Liver (tissue), 9 donors: Measurements from ENCODE around the gene RNF220. TPM values are rescaled to one million over a fixed set of nuclear protein-coding genes. Genes with fewer than 3 reads are reported as not detected.

Source experiments
- DNase-seq: peaks from one replicate; pipeline ENCODE4 v3.0.0-alpha.2; 2017; ENCODE audit warnings: low spot score
- H3K27ac ChIP-seq, 2 donors: one replicate each; pipeline ENCODE4 v1.7.0; 2013; ENCODE audit warnings: inconsistent platforms in 2 of 2, low read length in 2 of 2, control low read depth in 1 of 2, low read depth in 1 of 2, mild to moderate bottlenecking in 1 of 2
- H3K27me3 ChIP-seq, 4 donors: one replicate each; pipeline versions ENCODE4 v1.6.1 to v1.7.0; 2013; ENCODE audit warnings: low read length in 3 of 4, inconsistent platforms in 1 of 4, mild to moderate bottlenecking in 1 of 4, moderate library complexity in 1 of 4; ENCODE audit not compliant: control insufficient read depth in 4 of 4, insufficient read depth in 4 of 4
- H3K36me3 ChIP-seq, 4 donors: one replicate each; pipeline versions ENCODE4 v1.6.1 to v1.7.0; 2013; ENCODE audit warnings: low read length in 3 of 4, mild to moderate bottlenecking in 3 of 4, low read depth in 1 of 4, moderate library complexity in 1 of 4; ENCODE audit not compliant: control insufficient read depth in 4 of 4, insufficient read depth in 3 of 4
- H3K4me1 ChIP-seq, 4 donors: one replicate each; pipeline versions ENCODE4 v1.6.1 to v1.7.0; 2013; ENCODE audit warnings: low read length in 3 of 4, mild to moderate bottlenecking in 3 of 4, moderate library complexity in 1 of 4; ENCODE audit not compliant: control insufficient read depth in 4 of 4, insufficient read depth in 4 of 4
- H3K4me3 ChIP-seq, 3 donors: one replicate each; pipeline versions ENCODE4 v1.6.1 to v1.7.0; 2013; ENCODE audit warnings: low read length in 3 of 3, control low read depth in 1 of 3, low read depth in 1 of 3, mild to moderate bottlenecking in 1 of 3
- H3K9ac ChIP-seq, 2 donors: one replicate each; pipeline ENCODE4 v1.7.0; 2013; ENCODE audit warnings: low read length in 2 of 2, mild to moderate bottlenecking in 2 of 2, moderate library complexity in 2 of 2, control low read depth in 1 of 2, low read depth in 1 of 2
- H3K9me3 ChIP-seq, 4 donors: one replicate each; pipeline versions ENCODE4 v1.6.1 to v1.7.0; 2013; ENCODE audit warnings: low read length in 3 of 4; ENCODE audit not compliant: control insufficient read depth in 4 of 4
- ATF3 ChIP-seq: IDR thresholded peaks from 2 replicates; pipeline ENCODE4 v1.6.1; 2016; ENCODE audit warnings: antibody characterized with exemption
- CTCF ChIP-seq: fragments of 150-350 bp; IDR thresholded peaks from 2 replicates; pipeline ENCODE4 v1.5.1; 2017; ENCODE audit warnings: improper control_type of control experiment, low read depth, low read length; ENCODE audit not compliant: missing input control
- EGR1 ChIP-seq, 2 donors: IDR thresholded peaks; 2 replicates each; pipeline ENCODE4 v1.6.1; 2016 to 2018; ENCODE audit warnings: antibody characterized with exemption in 2 of 2, low read depth in 2 of 2
- FOXA2 ChIP-seq: IDR thresholded peaks from 2 replicates; pipeline ENCODE4 v1.6.1; 2016; ENCODE audit warnings: antibody characterized with exemption
- GABPA ChIP-seq, 2 donors: IDR thresholded peaks in 1 of 2; conservative IDR thresholded peaks in 1 of 2; 2 replicates each; pipeline ENCODE4 v1.6.1; 2016; ENCODE audit warnings: antibody characterized with exemption in 2 of 2, mild to moderate bottlenecking in 1 of 2, moderate library complexity in 1 of 2
- JUND ChIP-seq, 2 donors: IDR thresholded peaks; 2 replicates each; pipeline ENCODE4 v1.6.1; 2016; ENCODE audit warnings: antibody characterized with exemption in 2 of 2
- MAX ChIP-seq: IDR thresholded peaks from 2 replicates; pipeline ENCODE4 v1.6.1; 2016; ENCODE audit warnings: antibody characterized with exemption
- NR2F2 ChIP-seq: IDR thresholded peaks from 2 replicates; pipeline ENCODE4 v1.6.1; 2016; ENCODE audit warnings: antibody characterized with exemption
- RAD21 ChIP-seq, 2 donors: IDR thresholded peaks; 2 replicates each; pipeline ENCODE4 v1.6.1; 2016; ENCODE audit warnings: antibody characterized with exemption in 2 of 2, mild to moderate bottlenecking in 2 of 2
- REST ChIP-seq: IDR thresholded peaks from 2 replicates; pipeline ENCODE4 v1.6.1; 2016; ENCODE audit warnings: antibody characterized with exemption, mild to moderate bottlenecking
- RXRA ChIP-seq, 2 donors: IDR thresholded peaks; 2 replicates each; pipeline ENCODE4 v1.6.1; 2017 to 2018; ENCODE audit warnings: antibody characterized with exemption in 2 of 2, mild to moderate bottlenecking in 1 of 2
- SP1 ChIP-seq: IDR thresholded peaks from 2 replicates; pipeline ENCODE4 v1.6.1; 2018; ENCODE audit warnings: antibody characterized with exemption, mild to moderate bottlenecking
- TAF1 ChIP-seq: conservative IDR thresholded peaks from 2 replicates; pipeline ENCODE4 v1.6.1; 2016; ENCODE audit warnings: antibody characterized with exemption, mild to moderate bottlenecking
- YY1 ChIP-seq: IDR thresholded peaks from 2 replicates; pipeline ENCODE4 v1.6.1; 2016; ENCODE audit warnings: antibody characterized with exemption, mild to moderate bottlenecking
- WGBS: extraction: QIAGEN DNeasy Blood & Tissue Kit; methylation state at CpG from one replicate; pipeline ENCODE4 v1.1.7; 2013; 5-methylcytosine and 5-hydroxymethylcytosine counted together
- polyA plus RNA-seq, 2 donors: library from polyadenylated mRNA; stranded (reverse) in 1 of 2; unstranded in 1 of 2; fragments of 200-250 nt in 1 of 2; fragments of >200 nt in 1 of 2; fragmentation: Nextera tagmentation in 1 of 2; extraction: Ambion mirVana in 1 of 2; gene quantifications; one replicate each; pipeline versions ENCODE4 v1.2.1 to v1.2.3, GENCODE V29; 2013 to 2015
- total RNA-seq, 2 donors: library from RNA; depleted of rRNA; stranded (reverse); fragments of >200 nt; gene quantifications; one replicate each; pipeline ENCODE4 v1.2.3, GENCODE V29; 2014
- donor health status: healthy.
- donor health status: healthy.
- donor health status: healthy.
- donor health status: healthy.
- donor health status: healthy.

RNF220 gene
- total and polyA plus RNA-seq, 4 donors: 18.2 to 35.8 (median 26.1) TPM

GRCh38 chr1:44584167-44584566 is 179.1 kb downstream of the RNF220 start:
- H3K27me3 ChIP-seq: peaks cover 0 to 3% (median 1%) of the 10 kb centered on the region in 4 donors
- H3K9me3 ChIP-seq: no peaks in the 10 kb centered on the region
- H3K4me3 ChIP-seq: no peak overlapping the region
- TF ChIP-seq SP1 (no peak), ATF3 (no peak), GABPA (IDR thresholded peaks at IDR 0.05 in 1 of 2, conservative IDR thresholded peaks at IDR 0.05 in 1 of 2) (no peak), YY1 (no peak), FOXA2 (no peak), RAD21 (IDR thresholded peaks at IDR 0.05) (no peak), TAF1 (no peak), NR2F2 (no peak), JUND (IDR thresholded peaks at IDR 0.05) (no peak), REST (no peak)
- H3K27ac ChIP-seq: no peak overlapping the region
- no peaks in the 10 kb centered on the region for H3K4me1 ChIP-seq
- H3K36me3 ChIP-seq: no peaks in the 10 kb centered on the region
- no peak for DNase-seq
- WGBS: 67% methylated on average over 6 of the region's 6 CpGs
- H3K9ac ChIP-seq: no peak overlapping the region

- TF ChIP-seq RXRA (IDR thresholded peaks at IDR 0.05) (no peak), GABPA (IDR thresholded peaks at IDR 0.05 in 1 of 2, conservative IDR thresholded peaks at IDR 0.05 in 1 of 2) (no peak), REST (no peak), RAD21 (IDR thresholded peaks at IDR 0.05) (no peak), JUND (IDR thresholded peaks at IDR 0.05) (no peak), MAX (no peak), YY1 (no peak), EGR1 (IDR thresholded peaks at IDR 0.05; ENCODE audit: low read depth in 2 of 2) (no peak), ATF3 (no peak), TAF1 (no peak), FOXA2 (no peak), CTCF (no peak), NR2F2 (no peak), SP1 (no peak)
- no peak for DNase-seq
- Histone ChIP-seq H3K27me3 (peaks cover 0 to 3% (median 1%) of the 10 kb centered on the region in 4 donors), H3K36me3 (no peaks in the 10 kb centered on the region), H3K27ac (no peak overlapping the region), H3K9me3 (no peaks in the 10 kb centered on the region), H3K4me1 (no peaks in the 10 kb centered on the region), H3K9ac (no peak overlapping the region), H3K4me3 (no peak overlapping the region)
- 58% methylated on average over 4 of the region's 4 CpGs for WGBS
These were observed 180.4 kb downstream of the RNF220 start for GRCh38 chr1:44585315-44585920.
